GM23338 (cell line): ENCODE measurements around the gene SMARCC1. TPM values are rescaled to one million over a fixed set of nuclear protein-coding genes. Genes with fewer than 3 reads are reported as not detected.
"Not testable (repeated sequence)": the region's sequence is repeated elsewhere in the genome, so short reads cannot be mapped to it uniquely, and the experiment has no call there.

Experiments
- ATAC-seq: fragments of 200-7000 bp; cut with Tn5 transposase; 3 replicates; pipeline ENCODE4 v1.9.1; 2020
- DNase-seq: peaks from one replicate; pipeline ENCODE4 v3.0.0-alpha.2; 2015; ENCODE audit warnings: low spot score
- H2AFZ ChIP-seq: fragments of 200-600 bp; sonication (generic); 2 replicates; pipeline ENCODE4 v1.8.0; 2016; ENCODE audit warnings: antibody characterized with exemption, mild to moderate bottlenecking, moderate library complexity
- H3F3A ChIP-seq: fragments of 200-600 bp; sonication (generic); replicated peaks from 2 replicates; pipeline ENCODE4 v1.8.0; 2017; ENCODE audit warnings: antibody characterized with exemption, mixed run types, low read depth
- H3K27ac ChIP-seq: fragments of 200-600 bp; sonication (generic); 2 replicates; pipeline ENCODE4 v1.6.1; 2016; ENCODE audit warnings: low read depth
- H3K27me3 ChIP-seq: fragments of 200-600 bp; sonication (generic); 2 replicates; pipeline ENCODE4 v1.8.0; 2016; ENCODE audit warnings: mild to moderate bottlenecking, mixed run types, moderate library complexity; ENCODE audit not compliant: insufficient read depth
- H3K36me3 ChIP-seq: fragments of 200-600 bp; sonication (generic); 2 replicates; pipeline ENCODE4 v1.8.0; 2016; ENCODE audit warnings: mild to moderate bottlenecking; ENCODE audit not compliant: insufficient read depth
- H3K4me1 ChIP-seq: fragments of 200-600 bp; sonication (generic); 2 replicates; pipeline ENCODE4 v1.8.0; 2016; ENCODE audit warnings: mild to moderate bottlenecking, moderate library complexity; ENCODE audit not compliant: insufficient read depth
- H3K4me2 ChIP-seq: fragments of 200-600 bp; sonication (generic); 2 replicates; pipeline ENCODE4 v1.7.1; 2017; ENCODE audit warnings: mixed run types
- H3K4me3 ChIP-seq: fragments of 200-600 bp; sonication (generic); 2 replicates; pipeline ENCODE4 v1.6.1; 2016; ENCODE audit warnings: mixed run types
- H3K79me2 ChIP-seq: fragments of 200-600 bp; sonication (generic); replicated peaks from 2 replicates; pipeline ENCODE4 v1.8.0; 2017; ENCODE audit warnings: mild to moderate bottlenecking; ENCODE audit not compliant: insufficient read depth
- H3K9me2 ChIP-seq: fragments of 200-600 bp; sonication (generic); 2 replicates; pipeline ENCODE4 v1.8.0; 2017; ENCODE audit not compliant: insufficient read depth
- H4K20me1 ChIP-seq: fragments of 200-600 bp; sonication (generic); replicated peaks from 2 replicates; pipeline ENCODE4 v1.8.0; 2017; ENCODE audit warnings: mild to moderate bottlenecking; ENCODE audit not compliant: insufficient read depth
- H3K27ac Mint-ChIP-seq: 2 replicates; pipeline ENCODE4 v1.8.0; 2020; ENCODE audit warnings: inconsistent platforms, mild to moderate bottlenecking, moderate library complexity, mixed read lengths
- H3K27me3 Mint-ChIP-seq: 3 replicates; pipeline ENCODE4 v1.8.0; 2022; ENCODE audit warnings: low read depth, mild to moderate bottlenecking, moderate library complexity, mixed read lengths, inconsistent platforms; ENCODE audit not compliant: insufficient read depth, poor library complexity
- H3K36me3 Mint-ChIP-seq: 3 replicates; pipeline ENCODE4 v1.8.0; 2021; ENCODE audit warnings: low read depth, mild to moderate bottlenecking, inconsistent platforms, moderate library complexity, mixed read lengths
- H3K4me1 Mint-ChIP-seq: 3 replicates; pipeline ENCODE4 v1.8.0; 2020; ENCODE audit warnings: mild to moderate bottlenecking, inconsistent platforms, mixed read lengths
- H3K4me3 Mint-ChIP-seq: 3 replicates; pipeline ENCODE4 v1.8.0; 2021; ENCODE audit warnings: moderate library complexity, mild to moderate bottlenecking, inconsistent platforms, mixed read lengths
- H3K9me3 Mint-ChIP-seq: 3 replicates; pipeline ENCODE4 v1.8.0; 2020; ENCODE audit warnings: moderate library complexity, mild to moderate bottlenecking, inconsistent platforms, mixed read lengths
- CREB1 ChIP-seq: fragments of 250-450 bp; sonication (Bioruptor Pico); IDR thresholded peaks from 2 replicates; pipeline ENCODE4 v1.5.0; 2020; ENCODE audit warnings: low read depth, mild to moderate bottlenecking, moderate library complexity
- EZH2 ChIP-seq: fragments of 200-600 bp; sonication (generic); IDR thresholded peaks from one replicate; pipeline ENCODE4 v1.8.0; 2017; ENCODE audit warnings: antibody characterized with exemption, mild to moderate bottlenecking, low read depth; ENCODE audit not compliant: unreplicated experiment
- JUNB ChIP-seq: IDR thresholded peaks from one replicate; pipeline ENCODE4 v1.6.1; 2016; ENCODE audit warnings: antibody characterized with exemption; ENCODE audit not compliant: unreplicated experiment
- POLR2AphosphoS5 ChIP-seq: IDR thresholded peaks from 2 replicates; pipeline ENCODE4 v1.6.1; 2016; ENCODE audit warnings: antibody characterized with exemption, low read depth
- STAT1 ChIP-seq: IDR thresholded peaks from one replicate; pipeline ENCODE4 v1.6.1; 2016; ENCODE audit warnings: antibody characterized with exemption; ENCODE audit not compliant: unreplicated experiment
- ZNF114 ChIP-seq: fragments of 250-450 bp; sonication (Bioruptor Pico); IDR thresholded peaks from 2 replicates; pipeline ENCODE4 v1.5.0; 2020; ENCODE audit warnings: mild to moderate bottlenecking, moderate library complexity
- ZNF331 ChIP-seq: fragments of 250-450 bp; sonication (Bioruptor Pico); IDR thresholded peaks from 2 replicates; pipeline ENCODE4 v1.5.0; 2020; ENCODE audit warnings: low read depth, mild to moderate bottlenecking, moderate library complexity
- polyA plus RNA-seq: library from polyadenylated mRNA; unstranded; fragments of >200 nt; fragmentation: Nextera tagmentation; extraction: Ambion mirVana; gene quantifications from 2 replicates; pipeline ENCODE4 v1.2.1, GENCODE V29; 2016
- total RNA-seq: library from RNA; depleted of rRNA; stranded (reverse); fragments of >200 nt; shearing (Covaris generic); gene quantifications from 2 replicates; pipeline ENCODE4 v1.2.3, GENCODE V29; 2014
- TF ChIP-seq, protein P1 (sequence below): IDR thresholded peaks from 2 replicates; pipeline ENCODE4 v1.6.1; 2016; ENCODE audit warnings: antibody characterized with exemption
- TF ChIP-seq, protein P2 (sequence below): fragments of 250-450 bp; sonication (Bioruptor Pico); IDR thresholded peaks from 2 replicates; pipeline ENCODE4 v1.5.0; 2020; ENCODE audit warnings: mild to moderate bottlenecking, moderate library complexity
- TF ChIP-seq, protein P3 (sequence below): IDR thresholded peaks from one replicate; pipeline ENCODE4 v1.6.1; 2018; ENCODE audit warnings: antibody characterized with exemption; ENCODE audit not compliant: unreplicated experiment

Gene SMARCC1
- total and polyA plus RNA-seq, 2 experiments from 2014 or later = 105 to 171 TPM

DNA sequence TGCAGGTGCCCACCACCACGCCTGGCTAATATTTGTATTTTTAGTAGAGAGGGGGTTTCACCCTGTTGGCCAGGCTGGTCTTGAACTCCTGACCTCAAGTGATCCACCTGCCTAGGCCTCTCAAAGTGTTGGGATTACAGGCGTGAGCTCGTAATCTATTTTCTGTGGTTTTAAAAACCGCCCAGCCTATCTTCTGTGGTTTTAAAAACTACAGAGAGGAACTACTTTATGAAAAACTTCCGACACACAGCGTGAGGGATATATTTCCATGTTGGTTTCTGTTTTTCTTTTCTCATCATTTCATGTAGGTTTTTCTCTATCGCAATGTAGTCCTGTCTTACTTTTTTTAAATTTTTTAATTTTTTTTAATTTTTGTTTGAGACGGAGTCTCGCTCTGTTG is 47.8 kb upstream of the SMARCC1 start:
- not testable (repeated sequence) for H3K9me2 ChIP-seq, H3K9me3 Mint-ChIP-seq, H3K4me1 ChIP-seq, H3K27me3 Mint-ChIP-seq, H3K27me3 ChIP-seq, ATAC-seq, H2AFZ ChIP-seq, H3K4me2 ChIP-seq, DNase-seq, H3K27ac Mint-ChIP-seq, H3K4me3 Mint-ChIP-seq, H3K27ac ChIP-seq, H3K4me3 ChIP-seq
- peaks cover 68% of the 10 kb centered on the region for H3K36me3 ChIP-seq
- H3F3A ChIP-seq = peaks cover 18% of the 10 kb centered on the region; the same call in 1 of the 2 replicates
- Mint-ChIP-seq H3K4me1 (peaks cover 13% of the 10 kb centered on the region), H3K36me3 (peaks cover 78% of the 10 kb centered on the region)
- peaks cover 32% of the 10 kb centered on the region for H4K20me1 ChIP-seq
- peaks cover 28% of the 10 kb centered on the region for H3K79me2 ChIP-seq

DNA sequence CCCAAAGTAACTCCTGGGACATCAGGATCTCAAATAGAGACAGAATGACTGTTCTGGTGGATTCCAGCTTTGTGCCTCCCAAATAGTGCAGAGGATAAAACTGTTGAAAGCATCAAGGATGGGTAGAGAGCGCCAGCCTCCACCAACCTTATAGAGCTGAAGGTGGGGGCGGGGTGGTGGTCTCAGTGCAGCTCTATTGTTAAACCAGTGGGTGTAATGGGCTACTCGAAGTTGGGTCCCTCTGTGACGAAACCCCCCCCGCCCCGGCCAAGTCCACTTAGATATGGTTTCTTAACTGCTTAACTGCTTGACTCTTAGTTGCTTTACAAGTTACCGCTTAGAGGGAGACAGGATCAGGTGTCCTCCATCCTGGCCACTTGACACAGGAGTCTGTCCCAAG is 43.9 kb upstream of the SMARCC1 start:
- ATAC-seq = peak; percentile 9
- Mint-ChIP-seq H3K9me3 (no peaks in the 10 kb centered on the region; the same call in 2 of the 3 replicates), H3K4me1 (peaks cover 15% of the 10 kb centered on the region), H3K36me3 (peaks cover 54% of the 10 kb centered on the region), H3K4me3 (peak overlapping the region; percentile 96), H3K27me3 (peaks cover 7% of the 10 kb centered on the region), H3K27ac (peak overlapping the region; percentile 87)
- no peaks in the 10 kb centered on the region for H3K9me2 ChIP-seq
- peaks cover 37% of the 10 kb centered on the region for H3K36me3 ChIP-seq
- H4K20me1 ChIP-seq = peaks cover 28% of the 10 kb centered on the region
- peak overlapping the region; percentile 100 for H3K4me2 ChIP-seq
- peak; percentile 31 for DNase-seq
- peaks cover 12% of the 10 kb centered on the region for H3K4me1 ChIP-seq
- peak overlapping the region; percentile 97; the same call in 1 of the 2 replicates for H2AFZ ChIP-seq
- H3F3A ChIP-seq = peaks cover 19% of the 10 kb centered on the region; the same call in 1 of the 2 replicates
- H3K79me2 ChIP-seq = peaks cover 28% of the 10 kb centered on the region
- H3K27me3 ChIP-seq = no peaks in the 10 kb centered on the region
- peak overlapping the region; percentile 88; the same call in 1 of the 2 replicates for H3K27ac ChIP-seq
- H3K4me3 ChIP-seq = peak overlapping the region; percentile 87
- TF ChIP-seq, protein P1, sequence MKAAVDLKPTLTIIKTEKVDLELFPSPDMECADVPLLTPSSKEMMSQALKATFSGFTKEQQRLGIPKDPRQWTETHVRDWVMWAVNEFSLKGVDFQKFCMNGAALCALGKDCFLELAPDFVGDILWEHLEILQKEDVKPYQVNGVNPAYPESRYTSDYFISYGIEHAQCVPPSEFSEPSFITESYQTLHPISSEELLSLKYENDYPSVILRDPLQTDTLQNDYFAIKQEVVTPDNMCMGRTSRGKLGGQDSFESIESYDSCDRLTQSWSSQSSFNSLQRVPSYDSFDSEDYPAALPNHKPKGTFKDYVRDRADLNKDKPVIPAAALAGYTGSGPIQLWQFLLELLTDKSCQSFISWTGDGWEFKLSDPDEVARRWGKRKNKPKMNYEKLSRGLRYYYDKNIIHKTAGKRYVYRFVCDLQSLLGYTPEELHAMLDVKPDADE = no peak
- TF ChIP-seq JUNB (no peak), POLR2AphosphoS5 (no peak), STAT1 (no peak), CREB1 (CRISPR knock-in tag) (no peak), ZNF331 (no peak), EZH2 (no peak), ZNF114 (CRISPR knock-in tag) (no peak)
- TF ChIP-seq, protein P2, sequence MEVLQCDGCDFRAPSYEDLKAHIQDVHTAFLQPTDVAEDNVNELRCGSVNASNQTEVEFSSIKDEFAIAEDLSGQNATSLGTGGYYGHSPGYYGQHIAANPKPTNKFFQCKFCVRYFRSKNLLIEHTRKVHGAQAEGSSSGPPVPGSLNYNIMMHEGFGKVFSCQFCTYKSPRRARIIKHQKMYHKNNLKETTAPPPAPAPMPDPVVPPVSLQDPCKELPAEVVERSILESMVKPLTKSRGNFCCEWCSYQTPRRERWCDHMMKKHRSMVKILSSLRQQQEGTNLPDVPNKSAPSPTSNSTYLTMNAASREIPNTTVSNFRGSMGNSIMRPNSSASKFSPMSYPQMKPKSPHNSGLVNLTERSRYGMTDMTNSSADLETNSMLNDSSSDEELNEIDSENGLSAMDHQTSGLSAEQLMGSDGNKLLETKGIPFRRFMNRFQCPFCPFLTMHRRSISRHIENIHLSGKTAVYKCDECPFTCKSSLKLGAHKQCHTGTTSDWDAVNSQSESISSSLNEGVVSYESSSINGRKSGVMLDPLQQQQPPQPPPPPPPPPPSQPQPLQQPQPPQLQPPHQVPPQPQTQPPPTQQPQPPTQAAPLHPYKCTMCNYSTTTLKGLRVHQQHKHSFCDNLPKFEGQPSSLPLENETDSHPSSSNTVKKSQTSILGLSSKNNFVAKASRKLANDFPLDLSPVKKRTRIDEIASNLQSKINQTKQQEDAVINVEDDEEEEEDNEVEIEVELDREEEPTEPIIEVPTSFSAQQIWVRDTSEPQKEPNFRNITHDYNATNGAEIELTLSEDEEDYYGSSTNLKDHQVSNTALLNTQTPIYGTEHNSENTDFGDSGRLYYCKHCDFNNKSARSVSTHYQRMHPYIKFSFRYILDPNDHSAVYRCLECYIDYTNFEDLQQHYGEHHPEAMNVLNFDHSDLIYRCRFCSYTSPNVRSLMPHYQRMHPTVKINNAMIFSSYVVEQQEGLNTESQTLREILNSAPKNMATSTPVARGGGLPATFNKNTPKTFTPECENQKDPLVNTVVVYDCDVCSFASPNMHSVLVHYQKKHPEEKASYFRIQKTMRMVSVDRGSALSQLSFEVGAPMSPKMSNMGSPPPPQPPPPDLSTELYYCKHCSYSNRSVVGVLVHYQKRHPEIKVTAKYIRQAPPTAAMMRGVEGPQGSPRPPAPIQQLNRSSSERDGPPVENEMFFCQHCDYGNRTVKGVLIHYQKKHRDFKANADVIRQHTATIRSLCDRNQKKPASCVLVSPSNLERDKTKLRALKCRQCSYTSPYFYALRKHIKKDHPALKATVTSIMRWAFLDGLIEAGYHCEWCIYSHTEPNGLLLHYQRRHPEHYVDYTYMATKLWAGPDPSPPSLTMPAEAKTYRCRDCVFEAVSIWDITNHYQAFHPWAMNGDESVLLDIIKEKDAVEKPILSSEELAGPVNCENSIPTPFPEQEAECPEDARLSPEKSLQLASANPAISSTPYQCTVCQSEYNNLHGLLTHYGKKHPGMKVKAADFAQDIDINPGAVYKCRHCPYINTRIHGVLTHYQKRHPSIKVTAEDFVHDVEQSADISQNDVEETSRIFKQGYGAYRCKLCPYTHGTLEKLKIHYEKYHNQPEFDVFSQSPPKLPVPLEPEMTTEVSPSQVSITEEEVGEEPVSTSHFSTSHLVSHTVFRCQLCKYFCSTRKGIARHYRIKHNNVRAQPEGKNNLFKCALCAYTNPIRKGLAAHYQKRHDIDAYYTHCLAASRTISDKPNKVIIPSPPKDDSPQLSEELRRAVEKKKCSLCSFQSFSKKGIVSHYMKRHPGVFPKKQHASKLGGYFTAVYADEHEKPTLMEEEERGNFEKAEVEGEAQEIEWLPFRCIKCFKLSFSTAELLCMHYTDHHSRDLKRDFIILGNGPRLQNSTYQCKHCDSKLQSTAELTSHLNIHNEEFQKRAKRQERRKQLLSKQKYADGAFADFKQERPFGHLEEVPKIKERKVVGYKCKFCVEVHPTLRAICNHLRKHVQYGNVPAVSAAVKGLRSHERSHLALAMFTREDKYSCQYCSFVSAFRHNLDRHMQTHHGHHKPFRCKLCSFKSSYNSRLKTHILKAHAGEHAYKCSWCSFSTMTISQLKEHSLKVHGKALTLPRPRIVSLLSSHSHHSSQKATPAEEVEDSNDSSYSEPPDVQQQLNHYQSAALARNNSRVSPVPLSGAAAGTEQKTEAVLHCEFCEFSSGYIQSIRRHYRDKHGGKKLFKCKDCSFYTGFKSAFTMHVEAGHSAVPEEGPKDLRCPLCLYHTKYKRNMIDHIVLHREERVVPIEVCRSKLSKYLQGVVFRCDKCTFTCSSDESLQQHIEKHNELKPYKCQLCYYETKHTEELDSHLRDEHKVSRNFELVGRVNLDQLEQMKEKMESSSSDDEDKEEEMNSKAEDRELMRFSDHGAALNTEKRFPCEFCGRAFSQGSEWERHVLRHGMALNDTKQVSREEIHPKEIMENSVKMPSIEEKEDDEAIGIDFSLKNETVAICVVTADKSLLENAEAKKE (CRISPR knock-in tag) = no peak
- TF ChIP-seq, protein P3, sequence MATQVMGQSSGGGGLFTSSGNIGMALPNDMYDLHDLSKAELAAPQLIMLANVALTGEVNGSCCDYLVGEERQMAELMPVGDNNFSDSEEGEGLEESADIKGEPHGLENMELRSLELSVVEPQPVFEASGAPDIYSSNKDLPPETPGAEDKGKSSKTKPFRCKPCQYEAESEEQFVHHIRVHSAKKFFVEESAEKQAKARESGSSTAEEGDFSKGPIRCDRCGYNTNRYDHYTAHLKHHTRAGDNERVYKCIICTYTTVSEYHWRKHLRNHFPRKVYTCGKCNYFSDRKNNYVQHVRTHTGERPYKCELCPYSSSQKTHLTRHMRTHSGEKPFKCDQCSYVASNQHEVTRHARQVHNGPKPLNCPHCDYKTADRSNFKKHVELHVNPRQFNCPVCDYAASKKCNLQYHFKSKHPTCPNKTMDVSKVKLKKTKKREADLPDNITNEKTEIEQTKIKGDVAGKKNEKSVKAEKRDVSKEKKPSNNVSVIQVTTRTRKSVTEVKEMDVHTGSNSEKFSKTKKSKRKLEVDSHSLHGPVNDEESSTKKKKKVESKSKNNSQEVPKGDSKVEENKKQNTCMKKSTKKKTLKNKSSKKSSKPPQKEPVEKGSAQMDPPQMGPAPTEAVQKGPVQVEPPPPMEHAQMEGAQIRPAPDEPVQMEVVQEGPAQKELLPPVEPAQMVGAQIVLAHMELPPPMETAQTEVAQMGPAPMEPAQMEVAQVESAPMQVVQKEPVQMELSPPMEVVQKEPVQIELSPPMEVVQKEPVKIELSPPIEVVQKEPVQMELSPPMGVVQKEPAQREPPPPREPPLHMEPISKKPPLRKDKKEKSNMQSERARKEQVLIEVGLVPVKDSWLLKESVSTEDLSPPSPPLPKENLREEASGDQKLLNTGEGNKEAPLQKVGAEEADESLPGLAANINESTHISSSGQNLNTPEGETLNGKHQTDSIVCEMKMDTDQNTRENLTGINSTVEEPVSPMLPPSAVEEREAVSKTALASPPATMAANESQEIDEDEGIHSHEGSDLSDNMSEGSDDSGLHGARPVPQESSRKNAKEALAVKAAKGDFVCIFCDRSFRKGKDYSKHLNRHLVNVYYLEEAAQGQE = no peak
